A549 (cell line): ENCODE results near the gene FAM3C. TPM values are rescaled to one million over a fixed set of nuclear protein-coding genes. Genes with fewer than 3 reads are reported as not detected.

ENCODE experiments used
- ATAC-seq, 2 experiments: fragments of 200-7000 bp in 1 of 2; fragments of >200 bp in 1 of 2; cut with Nextera tagmentation in 1 of 2; cut with Tn5 transposase in 1 of 2; 3 replicates each; pipeline versions ENCODE4 v1.8.0 to v1.9.1; 2018 to 2020; ENCODE audit warnings: mild to moderate bottlenecking in 1 of 2, moderate library complexity in 1 of 2
- CTCF ChIA-PET: fragments of 300-600 bp; sonication (Branson Sonifier 250); formaldehyde crosslinking; extraction: SDS; loops from one replicate; lab custom pipeline; 2021; ENCODE audit warnings: antibody characterized with exemption, inconsistent platforms; lab: Yijun Ruan, JAX
- POLR2A ChIA-PET: fragments of 350-600 bp; formaldehyde crosslinking; extraction: SDS; loops from one replicate; lab custom pipeline; 2021; ENCODE audit warnings: antibody characterized with exemption, inconsistent platforms; lab: Yijun Ruan, JAX
- DNase-seq, 2 experiments: peaks; one replicate each; pipeline versions ENCODE4 v3.0.0 to v3.0.0-alpha.2; 2011 to 2016; ENCODE audit warnings: low read depth in 1 of 2, low spot score in 1 of 2
- FAIRE-seq: peaks from 2 replicates; lab custom pipeline; 2011; peaks lifted over from hg19 to GRCh38; lab: Jason Lieb, UNC
- H3K27ac ChIP-seq, 2 experiments: fragments of >200 bp; sonication (Bioruptor Twin); formaldehyde crosslinking; 3 replicates each; pipeline ENCODE4 v1.5.1; 2016 to 2017
- H3K4me1 ChIP-seq: fragments of >200 bp; sonication (Bioruptor Twin); formaldehyde crosslinking; 3 replicates; pipeline ENCODE4 v1.6.1; 2016
- H3K4me2 ChIP-seq: fragments of >200 bp; sonication (Bioruptor Twin); formaldehyde crosslinking; 3 replicates; pipeline ENCODE4 v1.6.1; 2016
- H3K4me3 ChIP-seq: fragments of >200 bp; sonication (Bioruptor Twin); formaldehyde crosslinking; 3 replicates; pipeline ENCODE4 v1.5.1; 2016
- H3K9me3 ChIP-seq: fragments of >200 bp; sonication (Bioruptor Twin); formaldehyde crosslinking; 3 replicates; pipeline ENCODE4 v1.6.1; 2016
- BHLHE40 ChIP-seq: IDR thresholded peaks from 2 replicates; pipeline ENCODE4 v1.6.1; 2012; ENCODE audit warnings: low read depth, low read length, inconsistent platforms
- CBX2 ChIP-seq: fragments of 200-600 bp; sonication (generic); IDR thresholded peaks from 2 replicates; pipeline ENCODE4 v1.6.1; 2016; ENCODE audit warnings: low read depth, mild to moderate bottlenecking, borderline replicate concordance
- CHD4 ChIP-seq: fragments of 200-600 bp; sonication (generic); IDR thresholded peaks from 2 replicates; pipeline ENCODE4 v1.6.1; 2016; ENCODE audit warnings: antibody characterized with exemption, mild to moderate bottlenecking, borderline replicate concordance
- E2F6 ChIP-seq: IDR thresholded peaks from 2 replicates; pipeline ENCODE4 v1.6.1; 2012; ENCODE audit warnings: low read depth, borderline replicate concordance
- EHF ChIP-seq: fragments of 250-450 bp; sonication (Bioruptor Pico); IDR thresholded peaks from 2 replicates; pipeline ENCODE4 v1.5.0; 2020; ENCODE audit warnings: mild to moderate bottlenecking
- EHMT2 ChIP-seq: fragments of 200-600 bp; sonication (generic); IDR thresholded peaks from 2 replicates; pipeline ENCODE4 v1.6.1; 2016; ENCODE audit warnings: antibody characterized with exemption, low read depth, mild to moderate bottlenecking, moderate library complexity
- ESRRA ChIP-seq: fragments of 150-350 bp; IDR thresholded peaks from 2 replicates; pipeline ENCODE4 v1.6.1; 2014; ENCODE audit warnings: mild to moderate bottlenecking, low read length, borderline replicate concordance
- FOSB ChIP-seq: fragments of 250-450 bp; sonication (Bioruptor Pico); IDR thresholded peaks from 2 replicates; pipeline ENCODE4 v1.5.0; 2020; ENCODE audit warnings: mild to moderate bottlenecking, moderate library complexity
- FOSL2 ChIP-seq, 2 experiments: fragments of 450-650 bp in 1 of 2; fragments of >200 bp in 1 of 2; sonication (Bioruptor Twin) in 1 of 2; formaldehyde crosslinking; IDR thresholded peaks; 2 replicates each; pipeline versions ENCODE4 v1.5.0 to v1.6.1; 2016 to 2020; ENCODE audit warnings: mild to moderate bottlenecking in 1 of 2, moderate library complexity in 1 of 2
- FOXS1 ChIP-seq: fragments of 250-450 bp; sonication (Bioruptor Pico); IDR thresholded peaks from 2 replicates; pipeline ENCODE4 v1.5.0; 2020; ENCODE audit warnings: mild to moderate bottlenecking, moderate library complexity
- HDAC2 ChIP-seq: fragments of 200-600 bp; sonication (generic); IDR thresholded peaks from 2 replicates; pipeline ENCODE4 v1.6.1; 2016
- HEYL ChIP-seq: fragments of 250-450 bp; sonication (Bioruptor Pico); IDR thresholded peaks from 2 replicates; pipeline ENCODE4 v1.8.0; 2021; ENCODE audit warnings: mild to moderate bottlenecking, moderate library complexity
- HOXB5 ChIP-seq: fragments of 250-450 bp; sonication (Bioruptor Pico); IDR thresholded peaks from 2 replicates; pipeline ENCODE4 v1.5.0; 2020; ENCODE audit warnings: mild to moderate bottlenecking, moderate library complexity
- JUN ChIP-seq, 2 experiments: fragments of >200 bp; sonication (Bioruptor Twin); formaldehyde crosslinking; IDR thresholded peaks; 2 replicates in 1 of 2; 3 replicates in 1 of 2; pipeline ENCODE4 v1.6.1; 2016 to 2017
- JUNB ChIP-seq: fragments of >200 bp; sonication (Bioruptor Twin); formaldehyde crosslinking; IDR thresholded peaks from 2 replicates; pipeline ENCODE4 v1.6.1; 2016
- KDM1A ChIP-seq: fragments of 200-600 bp; sonication (generic); IDR thresholded peaks from 2 replicates; pipeline ENCODE4 v1.6.1; 2016; ENCODE audit warnings: low read depth, mild to moderate bottlenecking
- KDM5A ChIP-seq: fragments of 200-600 bp; sonication (generic); IDR thresholded peaks from 2 replicates; pipeline ENCODE4 v1.6.1; 2016; ENCODE audit warnings: antibody characterized with exemption, mild to moderate bottlenecking
- MAFK ChIP-seq: fragments of 450-650 bp; IDR thresholded peaks from 2 replicates; pipeline ENCODE4 v1.6.1; 2014; ENCODE audit not compliant: partially characterized antibody
- MAZ ChIP-seq: fragments of 150-350 bp; IDR thresholded peaks from 2 replicates; pipeline ENCODE4 v1.6.1; 2014; ENCODE audit warnings: antibody characterized with exemption, low read depth, low read length, borderline replicate concordance
- MYC ChIP-seq: IDR thresholded peaks from 2 replicates; pipeline ENCODE4 v1.6.1; 2012; ENCODE audit warnings: mild to moderate bottlenecking, inconsistent platforms, low read length, improper control_type of control experiment, borderline replicate concordance
- PBX3 ChIP-seq: IDR thresholded peaks from 2 replicates; pipeline ENCODE4 v1.6.1; 2012
- PHF8 ChIP-seq: fragments of 200-600 bp; sonication (generic); IDR thresholded peaks from 2 replicates; pipeline ENCODE4 v1.6.1; 2016; ENCODE audit warnings: low read depth, mild to moderate bottlenecking, antibody characterized with exemption, moderate library complexity, borderline replicate concordance
- POLR2AphosphoS2 ChIP-seq: conservative IDR thresholded peaks from 2 replicates; pipeline ENCODE4 v1.6.1; 2012; ENCODE audit warnings: low read length, improper control_type of control experiment, inconsistent platforms
- RARB ChIP-seq: fragments of 250-450 bp; sonication (Bioruptor Pico); IDR thresholded peaks from 2 replicates; pipeline ENCODE4 v1.8.0; 2021; ENCODE audit warnings: mild to moderate bottlenecking, moderate library complexity
- RFX5 ChIP-seq: fragments of 450-650 bp; IDR thresholded peaks from 2 replicates; pipeline ENCODE4 v1.7.1; 2014; ENCODE audit warnings: antibody characterized with exemption, mild to moderate bottlenecking, moderate library complexity
- RNF2 ChIP-seq: fragments of 200-600 bp; sonication (generic); IDR thresholded peaks from 2 replicates; pipeline ENCODE4 v1.6.1; 2016; ENCODE audit warnings: low read depth, mild to moderate bottlenecking, antibody characterized with exemption, moderate library complexity, borderline replicate concordance
- SMC3 ChIP-seq: fragments of >200 bp; sonication (Bioruptor Twin); formaldehyde crosslinking; IDR thresholded peaks from 3 replicates; pipeline ENCODE4 v1.6.1; 2018; ENCODE audit warnings: inconsistent platforms
- SREBF2 ChIP-seq: fragments of 450-650 bp; IDR thresholded peaks from 2 replicates; pipeline ENCODE4 v1.6.1; 2014; ENCODE audit warnings: mild to moderate bottlenecking, moderate library complexity
- TP53 ChIP-seq: fragments of 250-450 bp; sonication (Bioruptor Pico); IDR thresholded peaks from 2 replicates; pipeline ENCODE4 v1.5.0; 2021; ENCODE audit warnings: mild to moderate bottlenecking, moderate library complexity
- USF2 ChIP-seq: fragments of 450-650 bp; IDR thresholded peaks from 2 replicates; pipeline ENCODE4 v1.6.1; 2014; ENCODE audit warnings: antibody characterized with exemption
- ZC3H11A ChIP-seq: fragments of 450-650 bp; IDR thresholded peaks from 2 replicates; pipeline ENCODE4 v1.6.1; 2014; ENCODE audit warnings: antibody characterized with exemption, mild to moderate bottlenecking
- WGBS: methylation state at CpG from one replicate; pipeline ENCODE4 v1.1.6; 2017; ENCODE audit errors: missing lambda C conversion rate; 5-methylcytosine and 5-hydroxymethylcytosine counted together
- polyA plus RNA-seq, 4 experiments: library from polyadenylated mRNA; depleted of rRNA in 3 of 4; stranded (reverse); fragments of >200 nt; fragmentation: RNase III in 1 of 4; extraction: RNeasy Plus Mini Kit Qiagen cat#74134 plus additional on column Dnase treatment in 1 of 4; gene quantifications; 2 replicates in 3 of 4; 3 replicates in 1 of 4; pipeline ENCODE4 v1.2.3, GENCODE V29; 2011 to 2017
- TF ChIP-seq, protein P1 (sequence below): fragments of 250-450 bp; sonication (Bioruptor Pico); IDR thresholded peaks from 2 replicates; pipeline ENCODE4 v1.5.0; 2021; ENCODE audit warnings: mild to moderate bottlenecking, moderate library complexity, borderline replicate concordance
- TF ChIP-seq, protein P2 (sequence below): fragments of 250-450 bp; sonication (Bioruptor Pico); IDR thresholded peaks from 2 replicates; pipeline ENCODE4 v1.5.0; 2020; ENCODE audit warnings: low read depth, mild to moderate bottlenecking, moderate library complexity

FAM3C gene
- polyA plus RNA-seq, 2 of the 4 experiments (the other 2 are of a cell fraction), result 29.4 to 46.4 TPM

- H3K4me1 ChIP-seq, result no peaks in the 10 kb centered on the region
- 18% methylated on average over 2 of the region's 2 CpGs for WGBS
- CTCF ChIA-PET, result no interaction called here
- DNase-seq (no peak), FAIRE-seq (no peak), ATAC-seq (no peak)
- POLR2A ChIA-PET, result no interaction called here
- H3K9me3 ChIP-seq, result no peaks in the 10 kb centered on the region
- no peak overlapping the region for H3K27ac ChIP-seq
- H3K4me3 ChIP-seq, result no peak overlapping the region
- no peak overlapping the region for H3K4me2 ChIP-seq
- TF ChIP-seq FOSL2 (IDR thresholded peaks at IDR 0.05) (no peak), FOSL2 (CRISPR knock-in tag; IDR thresholded peaks at IDR 0.05) (no peak), MAZ (no peak), EHMT2 (no peak), TP53 (no peak), PBX3 (no peak), CBX2 (no peak), JUNB (no peak), RNF2 (no peak), KDM5A (no peak), FOSB (CRISPR knock-in tag) (no peak), SREBF2 (no peak)
- TF ChIP-seq, protein P1, sequence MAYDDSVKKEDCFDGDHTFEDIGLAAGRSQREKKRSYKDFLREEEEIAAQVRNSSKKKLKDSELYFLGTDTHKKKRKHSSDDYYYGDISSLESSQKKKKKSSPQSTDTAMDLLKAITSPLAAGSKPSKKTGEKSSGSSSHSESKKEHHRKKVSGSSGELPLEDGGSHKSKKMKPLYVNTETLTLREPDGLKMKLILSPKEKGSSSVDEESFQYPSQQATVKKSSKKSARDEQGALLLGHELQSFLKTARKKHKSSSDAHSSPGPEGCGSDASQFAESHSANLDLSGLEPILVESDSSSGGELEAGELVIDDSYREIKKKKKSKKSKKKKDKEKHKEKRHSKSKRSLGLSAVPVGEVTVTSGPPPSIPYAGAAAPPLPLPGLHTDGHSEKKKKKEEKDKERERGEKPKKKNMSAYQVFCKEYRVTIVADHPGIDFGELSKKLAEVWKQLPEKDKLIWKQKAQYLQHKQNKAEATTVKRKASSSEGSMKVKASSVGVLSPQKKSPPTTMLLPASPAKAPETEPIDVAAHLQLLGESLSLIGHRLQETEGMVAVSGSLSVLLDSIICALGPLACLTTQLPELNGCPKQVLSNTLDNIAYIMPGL (CRISPR knock-in tag), result no peak
- TF ChIP-seq, protein P2, sequence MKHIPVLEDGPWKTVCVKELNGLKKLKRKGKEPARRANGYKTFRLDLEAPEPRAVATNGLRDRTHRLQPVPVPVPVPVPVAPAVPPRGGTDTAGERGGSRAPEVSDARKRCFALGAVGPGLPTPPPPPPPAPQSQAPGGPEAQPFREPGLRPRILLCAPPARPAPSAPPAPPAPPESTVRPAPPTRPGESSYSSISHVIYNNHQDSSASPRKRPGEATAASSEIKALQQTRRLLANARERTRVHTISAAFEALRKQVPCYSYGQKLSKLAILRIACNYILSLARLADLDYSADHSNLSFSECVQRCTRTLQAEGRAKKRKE (CRISPR knock-in tag), result no peak
These were observed 35.4 kb upstream of the FAM3C start for GRCh38 chr7:121431389-121431995.

- no peak for ATAC-seq
These were observed 34.5 kb upstream of the FAM3C start for GRCh38 chr7:121430558-121430957.

DNA sequence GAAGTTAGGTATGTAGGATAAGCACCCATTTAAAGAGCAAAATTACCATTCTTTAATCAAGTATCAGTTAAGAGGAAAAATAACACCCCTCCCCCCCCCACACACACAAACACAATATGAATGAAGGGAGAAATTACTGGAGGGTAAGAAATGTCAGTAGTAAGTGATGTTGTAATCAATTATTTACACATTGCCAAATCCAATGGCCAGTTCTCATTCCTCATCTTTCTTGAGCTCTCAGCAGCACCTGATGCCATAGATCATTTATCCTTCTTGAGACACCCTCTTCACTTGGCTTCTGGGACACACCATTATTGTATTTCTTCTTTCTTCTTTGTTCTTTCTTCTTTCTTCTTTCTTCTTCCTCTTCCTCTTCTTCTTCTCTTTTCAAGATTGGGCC is 33.7 kb upstream of the FAM3C start:
- no peak overlapping the region for H3K4me2 ChIP-seq
- no peak for FAIRE-seq
- TF ChIP-seq ZC3H11A (no peak), EHF (no peak), JUNB (no peak), BHLHE40 (no peak), HOXB5 (no peak), USF2 (no peak), FOXS1 (CRISPR knock-in tag) (no peak), SMC3 (no peak), HDAC2 (no peak), E2F6 (no peak), HEYL (CRISPR knock-in tag) (no peak), JUN (IDR thresholded peaks at IDR 0.05) (no peak), FOSL2 (IDR thresholded peaks at IDR 0.05) (no peak), FOSL2 (CRISPR knock-in tag; IDR thresholded peaks at IDR 0.05) (no peak), POLR2AphosphoS2 (no peak), PHF8 (no peak)

More at GRCh38 chr7:121430558-121430957, 34.5 kb upstream of the FAM3C start:
- TF ChIP-seq HDAC2 (no peak), KDM1A (no peak), FOSB (CRISPR knock-in tag) (no peak), RFX5 (no peak), CHD4 (no peak), MAFK (no peak), FOXS1 (CRISPR knock-in tag) (no peak), JUN (IDR thresholded peaks at IDR 0.05) (no peak), ESRRA (no peak), MAZ (no peak), RARB (CRISPR knock-in tag) (no peak), MYC (no peak), EHMT2 (no peak)
- DNase-seq, result no peak
- Histone ChIP-seq H3K4me1 (no peaks in the 10 kb centered on the region), H3K4me2 (no peak overlapping the region), H3K9me3 (no peaks in the 10 kb centered on the region), H3K4me3 (no peak overlapping the region), H3K27ac (no peak overlapping the region)
- POLR2A ChIA-PET, result no interaction called here
- FAIRE-seq, result no peak
- WGBS, result 5% methylated on average over 1 of the region's 1 CpG
- CTCF ChIA-PET, result no interaction called here

More for the DNA sequence above, 33.7 kb upstream of the FAM3C start:
- DNase-seq (no peak), ATAC-seq (no peak)
- CTCF ChIA-PET, result no interaction called here
- Histone ChIP-seq H3K9me3 (no peaks in the 10 kb centered on the region), H3K4me3 (no peak overlapping the region), H3K4me1 (no peaks in the 10 kb centered on the region), H3K27ac (no peak overlapping the region)
- POLR2A ChIA-PET, result no interaction called here
